Loucy (cell line): ENCODE results near the gene SERINC2.

ENCODE experiments used
- H2AFZ ChIP-seq: fragments of 200-600 bp; sonication (generic); 2 replicates; pipeline ENCODE4 v1.6.0; 2016; ENCODE audit warnings: antibody characterized with exemption, mild to moderate bottlenecking, low read length, moderate library complexity
- H3F3A ChIP-seq: fragments of 200-600 bp; 2 replicates; pipeline ENCODE4 v1.6.0; 2016; ENCODE audit warnings: antibody characterized with exemption, low read depth, mild to moderate bottlenecking
- H3K27me3 ChIP-seq: fragments of 200-600 bp; sonication (generic); 2 replicates; pipeline ENCODE4 v1.6.1; 2014; ENCODE audit warnings: low read length, mild to moderate bottlenecking; ENCODE audit not compliant: insufficient read depth, poor library complexity, severe bottlenecking
- H3K36me3 ChIP-seq: fragments of 200-600 bp; sonication (generic); 2 replicates; pipeline ENCODE4 v1.6.1; 2016; ENCODE audit warnings: low read length; ENCODE audit not compliant: insufficient read depth
- H3K4me1 ChIP-seq: fragments of 200-600 bp; sonication (generic); 2 replicates; pipeline ENCODE4 v1.5.1; 2014; ENCODE audit warnings: low read length, mild to moderate bottlenecking; ENCODE audit not compliant: insufficient read depth, poor library complexity, severe bottlenecking
- H3K4me2 ChIP-seq: fragments of 200-600 bp; sonication (generic); 2 replicates; pipeline ENCODE4 v1.6.0; 2014; ENCODE audit warnings: antibody characterized with exemption, low read length, low read depth, mild to moderate bottlenecking; ENCODE audit not compliant: poor library complexity, severe bottlenecking
- H3K4me3 ChIP-seq: fragments of 200-600 bp; sonication (generic); 2 replicates; pipeline ENCODE4 v1.5.1; 2014; ENCODE audit warnings: low read length, mild to moderate bottlenecking, mixed read lengths; ENCODE audit not compliant: poor library complexity, severe bottlenecking
- H3K79me2 ChIP-seq: fragments of 200-600 bp; sonication (generic); 2 replicates; pipeline ENCODE4 v1.6.1; 2014; ENCODE audit warnings: low read length; ENCODE audit not compliant: insufficient read depth
- H3K9ac ChIP-seq: fragments of 200-600 bp; sonication (generic); 2 replicates; pipeline ENCODE4 v1.6.0; 2014; ENCODE audit warnings: mild to moderate bottlenecking, low read depth, low read length, moderate library complexity; ENCODE audit not compliant: poor library complexity, severe bottlenecking
- H3K9me2 ChIP-seq: fragments of 200-600 bp; sonication (generic); replicated peaks from 2 replicates; pipeline ENCODE4 v1.6.1; 2016; ENCODE audit warnings: low read depth, low read length, mixed read lengths
- H3K9me3 ChIP-seq: fragments of 200-600 bp; sonication (generic); 2 replicates; pipeline ENCODE4 v1.6.1; 2014; ENCODE audit warnings: mild to moderate bottlenecking, antibody characterized with exemption, low read length, low read depth; ENCODE audit not compliant: insufficient read depth
- H4K20me1 ChIP-seq: fragments of 200-600 bp; sonication (generic); 2 replicates; pipeline ENCODE4 v1.6.0; 2014; ENCODE audit warnings: antibody characterized with exemption, low read length, mild to moderate bottlenecking; ENCODE audit not compliant: insufficient read depth, poor library complexity, severe bottlenecking
- EZH2phosphoT487 ChIP-seq: fragments of 200-600 bp; IDR thresholded peaks from 2 replicates; pipeline ENCODE4 v1.6.1; 2018; ENCODE audit warnings: antibody characterized with exemption, mild to moderate bottlenecking, moderate library complexity, borderline replicate concordance
- TF ChIP-seq, protein P1 (sequence below): fragments of 200-600 bp; sonication (generic); conservative IDR thresholded peaks from 2 replicates; pipeline ENCODE4 v1.5.1; 2014; ENCODE audit warnings: mild to moderate bottlenecking, antibody characterized with exemption, low read length

Gene SERINC2

DNA sequence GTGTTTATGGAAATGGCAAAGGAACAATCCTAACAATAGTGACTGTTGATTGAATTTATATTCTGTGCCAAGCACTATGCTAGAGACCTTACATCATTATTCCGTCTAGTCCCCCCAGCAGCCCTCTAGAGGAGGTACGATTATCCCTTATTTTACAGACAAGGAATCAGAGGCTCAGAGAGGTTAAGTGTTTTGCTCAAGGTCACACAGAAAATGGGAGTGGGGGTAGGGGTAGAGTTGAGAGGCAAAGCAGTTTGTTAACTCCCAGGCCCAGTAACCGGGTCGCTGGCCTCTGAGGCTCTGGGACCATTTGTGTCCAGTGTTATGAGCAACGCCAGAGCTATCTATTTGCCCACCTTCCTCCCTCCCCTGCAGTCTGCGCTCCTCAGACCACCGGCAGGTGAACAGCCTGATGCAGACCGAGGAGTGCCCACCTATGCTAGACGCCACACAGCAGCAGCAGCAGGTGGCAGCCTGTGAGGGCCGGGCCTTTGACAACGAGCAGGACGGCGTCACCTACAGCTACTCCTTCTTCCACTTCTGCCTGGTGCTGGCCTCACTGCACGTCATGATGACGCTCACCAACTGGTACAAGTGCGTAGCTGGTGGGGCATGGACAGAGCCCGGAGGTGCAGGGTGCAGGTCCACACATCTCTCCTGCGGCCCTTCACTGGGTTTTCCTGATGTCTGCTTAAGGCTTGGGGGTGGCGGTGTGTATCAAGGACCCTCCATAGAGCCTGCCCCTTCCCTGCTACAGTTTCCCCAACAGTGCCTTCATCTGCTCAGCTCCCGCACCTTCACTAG, 19.8 kb downstream of the SERINC2 start:
- H3K79me2 ChIP-seq = no peaks in the 10 kb centered on the region
- TF ChIP-seq, protein P1, sequence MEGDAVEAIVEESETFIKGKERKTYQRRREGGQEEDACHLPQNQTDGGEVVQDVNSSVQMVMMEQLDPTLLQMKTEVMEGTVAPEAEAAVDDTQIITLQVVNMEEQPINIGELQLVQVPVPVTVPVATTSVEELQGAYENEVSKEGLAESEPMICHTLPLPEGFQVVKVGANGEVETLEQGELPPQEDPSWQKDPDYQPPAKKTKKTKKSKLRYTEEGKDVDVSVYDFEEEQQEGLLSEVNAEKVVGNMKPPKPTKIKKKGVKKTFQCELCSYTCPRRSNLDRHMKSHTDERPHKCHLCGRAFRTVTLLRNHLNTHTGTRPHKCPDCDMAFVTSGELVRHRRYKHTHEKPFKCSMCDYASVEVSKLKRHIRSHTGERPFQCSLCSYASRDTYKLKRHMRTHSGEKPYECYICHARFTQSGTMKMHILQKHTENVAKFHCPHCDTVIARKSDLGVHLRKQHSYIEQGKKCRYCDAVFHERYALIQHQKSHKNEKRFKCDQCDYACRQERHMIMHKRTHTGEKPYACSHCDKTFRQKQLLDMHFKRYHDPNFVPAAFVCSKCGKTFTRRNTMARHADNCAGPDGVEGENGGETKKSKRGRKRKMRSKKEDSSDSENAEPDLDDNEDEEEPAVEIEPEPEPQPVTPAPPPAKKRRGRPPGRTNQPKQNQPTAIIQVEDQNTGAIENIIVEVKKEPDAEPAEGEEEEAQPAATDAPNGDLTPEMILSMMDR = no peak
- TF ChIP-seq EZH2phosphoT487 = no peak
- H3K4me3 ChIP-seq = no peak overlapping the region
- no peaks in the 10 kb centered on the region for H3K4me1 ChIP-seq
- no peak overlapping the region for H3K4me2 ChIP-seq
- H3K9ac ChIP-seq = no peak overlapping the region
- H3K27me3 ChIP-seq = no peaks in the 10 kb centered on the region
- H4K20me1 ChIP-seq = no peaks in the 10 kb centered on the region
- H3K36me3 ChIP-seq = no peaks in the 10 kb centered on the region
- H2AFZ ChIP-seq = no peak overlapping the region
- no peaks in the 10 kb centered on the region for H3F3A ChIP-seq
- no peaks in the 10 kb centered on the region for H3K9me3 ChIP-seq
- H3K9me2 ChIP-seq = no peaks in the 10 kb centered on the region

DNA sequence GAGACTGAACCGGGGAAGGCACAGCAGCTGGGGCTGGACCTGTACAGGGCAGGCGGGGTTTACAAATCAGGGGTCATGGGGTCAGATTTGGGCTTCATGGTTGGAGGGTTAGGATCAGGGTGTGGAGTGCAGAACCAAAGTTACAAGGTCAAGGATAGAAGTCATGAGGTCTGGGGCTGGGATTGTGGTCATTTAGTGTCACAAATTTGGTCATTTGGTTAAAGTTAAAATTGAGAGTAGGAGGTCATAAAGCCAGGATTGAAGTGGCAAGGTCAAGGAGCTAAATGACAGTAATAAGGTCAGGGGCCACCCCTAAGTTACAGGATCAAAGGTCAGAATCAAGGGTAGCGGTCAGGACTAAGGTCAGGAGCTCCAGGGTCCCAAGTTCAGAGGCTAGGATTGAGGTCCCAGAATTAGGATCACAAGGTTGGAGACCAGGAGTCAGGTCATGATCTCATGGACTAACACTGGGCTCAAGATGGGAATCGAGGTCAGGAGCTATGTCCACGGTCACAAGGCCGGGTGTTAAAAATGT, 20.4 kb downstream of the SERINC2 start:
- Histone ChIP-seq H3K27me3 (no peaks in the 10 kb centered on the region), H3K9me2 (no peaks in the 10 kb centered on the region), H3K36me3 (no peaks in the 10 kb centered on the region), H3K9me3 (no peaks in the 10 kb centered on the region), H3K4me3 (no peak overlapping the region), H2AFZ (no peak overlapping the region), H4K20me1 (no peaks in the 10 kb centered on the region), H3F3A (no peaks in the 10 kb centered on the region), H3K4me2 (no peak overlapping the region), H3K4me1 (no peaks in the 10 kb centered on the region), H3K79me2 (no peaks in the 10 kb centered on the region), H3K9ac (no peak overlapping the region)
- TF ChIP-seq EZH2phosphoT487 = no peak
- TF ChIP-seq, protein P1 = no peak

DNA sequence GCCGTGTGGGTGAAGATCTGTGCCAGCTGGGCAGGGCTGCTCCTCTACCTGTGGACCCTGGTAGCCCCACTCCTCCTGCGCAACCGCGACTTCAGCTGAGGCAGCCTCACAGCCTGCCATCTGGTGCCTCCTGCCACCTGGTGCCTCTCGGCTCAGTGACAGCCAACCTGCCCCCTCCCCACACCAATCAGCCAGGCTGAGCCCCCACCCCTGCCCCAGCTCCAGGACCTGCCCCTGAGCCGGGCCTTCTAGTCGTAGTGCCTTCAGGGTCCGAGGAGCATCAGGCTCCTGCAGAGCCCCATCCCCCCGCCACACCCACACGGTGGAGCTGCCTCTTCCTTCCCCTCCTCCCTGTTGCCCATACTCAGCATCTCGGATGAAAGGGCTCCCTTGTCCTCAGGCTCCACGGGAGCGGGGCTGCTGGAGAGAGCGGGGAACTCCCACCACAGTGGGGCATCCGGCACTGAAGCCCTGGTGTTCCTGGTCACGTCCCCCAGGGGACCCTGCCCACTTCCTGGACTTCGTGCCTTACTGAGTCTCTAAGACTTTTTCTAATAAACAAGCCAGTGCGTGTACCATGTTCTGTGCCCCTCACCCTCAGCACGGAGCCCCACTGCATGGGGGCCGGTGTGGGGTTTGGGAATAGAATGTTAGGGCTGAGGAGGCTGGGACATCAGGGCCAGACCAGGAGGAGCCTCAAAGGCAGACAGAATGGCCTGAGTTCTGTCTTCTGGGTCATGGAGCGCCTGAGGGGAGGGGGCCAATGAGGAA, 21.3 kb downstream of the SERINC2 start:
- Histone ChIP-seq H3K9me3 (no peaks in the 10 kb centered on the region), H3K4me1 (no peaks in the 10 kb centered on the region), H3K4me2 (no peak overlapping the region), H3K9me2 (no peaks in the 10 kb centered on the region), H3F3A (no peaks in the 10 kb centered on the region), H2AFZ (no peak overlapping the region), H3K36me3 (no peaks in the 10 kb centered on the region), H4K20me1 (no peaks in the 10 kb centered on the region), H3K27me3 (no peaks in the 10 kb centered on the region), H3K9ac (no peak overlapping the region), H3K4me3 (no peak overlapping the region), H3K79me2 (no peaks in the 10 kb centered on the region)
- TF ChIP-seq, protein P1 = no peak
- no peak for TF ChIP-seq EZH2phosphoT487
